HG03439 (cell line): ENCODE results near the gene PRKCH.
"Not testable (repeated sequence)": the region's sequence is repeated elsewhere in the genome, so short reads cannot be mapped to it uniquely, and the experiment has no call there.

Experiments
- ATAC-seq: cut with Tn5 transposase; IDR thresholded peaks from one replicate; pipeline ENCODE4 v1.9.1; 2021; ENCODE audit warnings: mild to moderate bottlenecking, moderate library complexity; ENCODE audit not compliant: unreplicated experiment

The PRKCH gene

GRCh38 chr14:61524936-61525292 lies 203.5 kb downstream of the PRKCH start:
- ATAC-seq, result no peak

DNA sequence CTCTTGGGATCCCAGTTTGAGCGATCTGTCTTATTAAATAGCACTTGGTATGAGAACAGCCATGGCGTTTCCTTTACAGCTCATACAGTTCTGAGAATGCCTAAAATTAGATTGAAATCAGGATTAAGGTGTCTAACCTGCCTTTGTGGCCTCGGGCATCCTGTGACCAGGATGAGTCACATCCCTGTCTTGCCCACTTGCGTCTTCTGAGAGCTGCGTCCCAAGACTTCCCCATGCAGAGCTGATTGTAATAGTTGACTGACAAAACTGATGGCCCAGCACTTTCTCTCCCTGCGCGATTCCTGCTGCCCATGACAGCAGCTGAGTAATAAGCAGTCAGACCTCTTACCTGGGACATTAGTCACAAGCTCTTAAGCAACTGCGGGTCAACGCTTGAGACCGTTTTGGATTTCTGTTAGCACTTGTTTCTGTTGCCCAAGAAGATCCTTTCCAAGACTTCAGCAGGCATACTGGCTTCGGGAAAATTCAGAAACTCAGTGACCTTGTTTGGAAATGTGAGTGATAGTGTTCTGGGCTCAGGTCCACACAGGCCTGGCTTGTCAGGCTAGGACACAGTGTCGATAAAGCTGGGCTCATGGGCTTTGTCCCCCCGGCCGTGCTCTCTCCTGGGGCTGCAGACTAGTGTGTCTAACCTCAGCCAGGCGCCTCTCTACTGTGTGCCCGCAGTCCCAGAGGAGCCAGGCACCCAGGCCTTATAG lies 204.1 kb downstream of the PRKCH start:
- ATAC-seq, result peak; percentile 55

GRCh38 chr14:61526405-61527312 lies 205.3 kb downstream of the PRKCH start:
- ATAC-seq, result no peak

GRCh38 chr14:61527325-61528100 lies 206.1 kb downstream of the PRKCH start:
- no peak for ATAC-seq

DNA sequence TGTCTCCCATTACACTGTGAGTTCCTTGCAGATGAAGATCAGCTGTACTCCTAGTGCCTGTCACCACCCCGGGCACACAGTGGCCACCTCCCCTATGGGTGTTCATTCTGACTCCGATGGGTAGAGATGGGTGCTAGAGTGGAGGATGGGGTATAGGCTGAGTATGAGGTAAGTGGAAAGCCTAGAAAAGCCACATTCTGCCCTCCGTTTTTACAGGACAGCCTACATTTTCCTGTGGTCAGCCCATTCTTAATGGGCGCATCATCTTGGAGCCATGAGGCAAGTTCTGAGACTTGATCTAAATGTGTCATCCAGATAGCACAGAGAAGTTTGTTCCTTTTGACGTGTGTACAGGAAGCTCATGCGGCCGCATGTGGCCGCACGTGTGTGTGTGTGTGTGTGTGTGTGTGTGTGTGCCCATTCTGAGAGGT lies 207.2 kb downstream of the PRKCH start:
- ATAC-seq, result no peak

- ATAC-seq, result not testable (repeated sequence)
These were observed 208.0 kb downstream of the PRKCH start for GRCh38 chr14:61529360-61529759.

GRCh38 chr14:61530296-61530695 lies 208.9 kb downstream of the PRKCH start:
- ATAC-seq, result no peak

- ATAC-seq, result no peak
These were observed 209.5 kb downstream of the PRKCH start for GRCh38 chr14:61530896-61531295.

DNA sequence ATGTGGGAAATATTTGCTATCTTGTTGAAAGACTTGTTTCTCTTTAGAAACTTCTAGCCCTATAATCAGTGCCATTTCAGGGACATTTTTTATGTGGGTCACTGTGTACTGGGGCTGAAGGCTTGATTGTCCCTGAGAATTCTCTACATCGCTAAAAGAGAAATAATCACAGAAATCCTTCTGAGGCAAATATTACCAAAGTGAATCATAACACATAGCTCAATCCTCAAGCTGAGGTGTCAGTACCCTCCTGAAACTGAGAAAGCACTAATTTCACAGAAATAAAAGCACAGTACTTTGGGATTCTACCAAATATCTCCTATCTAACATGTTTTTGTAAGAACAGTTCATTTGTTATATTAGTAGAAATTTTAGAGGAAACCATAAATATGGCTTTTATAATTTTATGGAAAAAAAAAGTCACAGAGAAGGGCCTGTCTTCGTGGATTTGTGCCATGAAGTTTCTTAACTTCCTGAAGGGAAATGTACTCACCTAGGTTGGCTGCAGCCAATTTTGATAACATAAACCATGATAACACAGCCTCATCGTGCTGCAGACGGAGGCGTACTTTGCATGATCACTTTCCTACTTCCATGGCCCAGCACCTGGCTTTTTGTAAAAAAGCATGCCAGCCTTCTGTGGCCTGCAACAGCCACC lies 210.2 kb downstream of the PRKCH start:
- ATAC-seq, result no peak

- ATAC-seq, result no peak
These were observed 210.7 kb downstream of the PRKCH start for GRCh38 chr14:61532123-61532505.

DNA sequence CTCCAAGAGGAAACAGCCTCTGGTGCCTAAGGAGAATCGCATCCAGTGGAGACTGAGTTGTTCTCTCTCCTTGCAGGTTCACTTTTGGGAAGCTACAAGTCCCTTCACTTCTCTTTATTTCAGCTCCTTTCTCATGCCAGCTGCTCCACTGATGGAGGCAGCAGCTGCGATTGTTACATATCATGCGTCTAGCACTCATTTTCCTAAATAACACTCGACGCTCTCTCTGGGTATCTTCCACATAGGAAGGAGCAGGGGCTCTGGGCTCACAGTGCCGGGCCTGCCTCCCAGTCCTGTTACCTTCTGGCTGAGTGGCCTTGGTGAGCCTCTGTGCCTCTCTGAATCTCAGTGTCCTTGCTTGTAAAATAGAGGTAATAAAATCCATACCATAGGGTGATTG lies 211.4 kb downstream of the PRKCH start:
- ATAC-seq, result no peak

- ATAC-seq, result no peak
These were observed 212.3 kb downstream of the PRKCH start for GRCh38 chr14:61533513-61534255.

- ATAC-seq, result no peak
These were observed 213.7 kb downstream of the PRKCH start for GRCh38 chr14:61535032-61535431.

GRCh38 chr14:61535458-61535857 lies 214.1 kb downstream of the PRKCH start:
- no peak for ATAC-seq

GRCh38 chr14:61536661-61537562 lies 215.5 kb downstream of the PRKCH start:
- ATAC-seq, result no peak

- no peak for ATAC-seq
These were observed 216.4 kb downstream of the PRKCH start for GRCh38 chr14:61537563-61538463.

DNA sequence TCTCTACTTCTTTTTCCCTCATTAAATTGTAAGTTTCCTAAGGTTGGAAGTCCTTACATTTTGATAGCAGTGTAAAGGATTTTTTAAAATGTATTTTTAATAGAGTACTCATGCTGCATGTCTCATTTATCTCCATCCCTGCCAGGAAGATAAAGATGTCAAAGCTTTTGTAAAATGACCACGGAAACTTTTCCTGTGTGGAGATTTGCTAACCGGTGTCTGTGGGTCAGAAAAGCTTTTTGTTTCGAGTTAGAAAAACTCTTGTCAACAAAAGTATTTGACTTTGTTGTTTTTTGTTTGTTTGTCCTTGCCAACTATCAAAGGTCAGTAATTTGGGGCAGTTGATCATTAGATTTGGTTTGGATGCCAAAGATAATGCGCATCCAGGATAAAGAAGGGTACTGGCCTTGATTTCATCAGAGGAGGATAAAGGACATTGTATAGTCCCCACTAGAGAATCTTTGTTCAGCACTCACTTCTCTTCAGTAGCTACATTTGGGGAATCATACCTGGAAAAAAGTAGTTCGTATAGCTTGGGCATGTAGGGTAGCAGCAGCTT lies 217.2 kb downstream of the PRKCH start:
- no peak for ATAC-seq

- no peak for ATAC-seq
These were observed 218.3 kb downstream of the PRKCH start for GRCh38 chr14:61539631-61540030.
